HepG2 (cell line): ENCODE results near the gene LCLAT1. TPM values are rescaled to one million over a fixed set of nuclear protein-coding genes. Genes with fewer than 3 reads are reported as not detected.
A peak's percentile ranks its signal among the peaks of the same experiment; 100 is the strongest.

ENCODE experiments used
- IRF2 ChIP-seq: IDR thresholded peaks from 2 replicates; pipeline ENCODE4 v1.6.1; 2018; ENCODE audit warnings: missing genetic modification reagents, missing compliant biosample characterization
- KIAA2018 ChIP-seq: sonication (generic); formaldehyde crosslinking; IDR thresholded peaks from 2 replicates; pipeline ENCODE4 v1.5.0; 2020; ENCODE audit warnings: mild to moderate bottlenecking, missing genetic modification reagents, borderline replicate concordance
- KLF13 ChIP-seq: sonication (generic); formaldehyde crosslinking; IDR thresholded peaks from 2 replicates; pipeline ENCODE4 v1.4.0; 2020; ENCODE audit warnings: mild to moderate bottlenecking, missing genetic modification reagents
- NRL ChIP-seq: sonication (generic); formaldehyde crosslinking; IDR thresholded peaks from 2 replicates; pipeline ENCODE4 v1.5.0; 2020; ENCODE audit warnings: missing genetic modification reagents, mild to moderate bottlenecking, moderate library complexity, borderline replicate concordance
- POLR2G ChIP-seq: fragments of 200-400 bp; formaldehyde crosslinking; IDR thresholded peaks from 2 replicates; pipeline ENCODE4 v1.6.1; 2018; ENCODE audit warnings: mild to moderate bottlenecking, low read depth, low read length, moderate library complexity
- RAD51 ChIP-seq: fragments of 450-650 bp; IDR thresholded peaks from 2 replicates; pipeline ENCODE4 v1.6.1; 2016; ENCODE audit warnings: borderline replicate concordance
- SP5 ChIP-seq: IDR thresholded peaks from 2 replicates; pipeline ENCODE4 v1.6.1; 2016; ENCODE audit warnings: low read depth, borderline replicate concordance
- TEAD2 ChIP-seq: sonication (generic); formaldehyde crosslinking; IDR thresholded peaks from 2 replicates; pipeline ENCODE4 v1.9.0; 2021; ENCODE audit warnings: missing genetic modification reagents
- THAP8 ChIP-seq: sonication (generic); formaldehyde crosslinking; IDR thresholded peaks from 2 replicates; pipeline ENCODE4 v1.5.1; 2020; ENCODE audit warnings: missing genetic modification reagents, mild to moderate bottlenecking, borderline replicate concordance
- ZNF10 ChIP-seq: sonication (generic); formaldehyde crosslinking; IDR thresholded peaks from 2 replicates; pipeline ENCODE4 v1.4.0; 2020; ENCODE audit warnings: mild to moderate bottlenecking, low read depth, missing genetic modification reagents, borderline replicate concordance
- ZNF276 ChIP-seq: sonication (generic); formaldehyde crosslinking; IDR thresholded peaks from 2 replicates; pipeline ENCODE4 v1.4.0; 2020; ENCODE audit warnings: mild to moderate bottlenecking, low read depth, missing genetic modification reagents
- ZNF512 ChIP-seq: sonication (generic); formaldehyde crosslinking; IDR thresholded peaks from 2 replicates; pipeline ENCODE4 v1.4.0; 2020; ENCODE audit warnings: mild to moderate bottlenecking, missing genetic modification reagents
- ZNF577 ChIP-seq: sonication (generic); formaldehyde crosslinking; IDR thresholded peaks from 2 replicates; pipeline ENCODE4 v1.4.0; 2020; ENCODE audit warnings: mild to moderate bottlenecking, low read depth, missing genetic modification reagents, borderline replicate concordance
- ZNF724P ChIP-seq: sonication (generic); formaldehyde crosslinking; IDR thresholded peaks from 2 replicates; pipeline ENCODE4 v1.8.0; 2022; ENCODE audit warnings: missing genetic modification reagents, borderline replicate concordance
- polyA plus RNA-seq, 8 experiments: library from polyadenylated mRNA; depleted of rRNA in 3 of 8; stranded (reverse) in 7 of 8; unstranded in 1 of 8; fragments of >200 nt; fragmentation: Illumina TruSeq in 4 of 8; extraction: Trizol in 4 of 8; gene quantifications; 2 replicates each; pipeline versions ENCODE4 v1.2.1 to v1.2.3, GENCODE V29; 2011 to 2016; ENCODE audit warnings: low read depth in 4 of 8, missing spikeins in 1 of 8, mixed read lengths in 1 of 8; ENCODE audit not compliant: insufficient read depth in 1 of 8
- total RNA-seq, 5 experiments: library from RNA; depleted of rRNA; stranded (reverse); fragments of >200 nt; fragmentation: Illumina TruSeq; extraction: Trizol; gene quantifications; 2 replicates each; pipeline ENCODE4 v1.2.3, GENCODE V29; 2016; ENCODE audit warnings: low read depth in 1 of 5

The LCLAT1 gene
- total and polyA plus RNA-seq, 2 of the 13 experiments (the other 11 are each of a cell fraction or from before 2014, with no cell fraction given) = 18.0 to 28.0 TPM

- TF ChIP-seq KIAA2018 (CRISPR knock-in tag) (peak; percentile 99), ZNF724P (CRISPR knock-in tag) (peak; percentile 94), IRF2 (CRISPR knock-in tag) (peak; percentile 15; the same call in 1 of the 2 replicates), TEAD2 (CRISPR knock-in tag) (peak; percentile 90), ZNF512 (peak; percentile 67; the same call in 1 of the 2 replicates), ZNF276 (CRISPR knock-in tag) (0 out of 2 replicates have a peak, but pooled peaks have one; percentile 65), NRL (CRISPR knock-in tag) (peak; percentile 100), KLF13 (CRISPR knock-in tag) (peak; percentile 97), RAD51 (no peak), SP5 (CRISPR knock-in tag) (no peak; the same call in 1 of the 2 replicates), POLR2G (peak; percentile 76), ZNF577 (CRISPR knock-in tag) (0 out of 2 replicates have a peak, but pooled peaks have one; percentile 47), THAP8 (CRISPR knock-in tag) (no peak), ZNF10 (peak; percentile 60; the same call in 1 of the 2 replicates)
Measured at GRCh38 chr2:30447149-30448045, at the start of gene LCLAT1 (continued).
